Measurements from ENCODE around the gene GSTA3.

DNA sequence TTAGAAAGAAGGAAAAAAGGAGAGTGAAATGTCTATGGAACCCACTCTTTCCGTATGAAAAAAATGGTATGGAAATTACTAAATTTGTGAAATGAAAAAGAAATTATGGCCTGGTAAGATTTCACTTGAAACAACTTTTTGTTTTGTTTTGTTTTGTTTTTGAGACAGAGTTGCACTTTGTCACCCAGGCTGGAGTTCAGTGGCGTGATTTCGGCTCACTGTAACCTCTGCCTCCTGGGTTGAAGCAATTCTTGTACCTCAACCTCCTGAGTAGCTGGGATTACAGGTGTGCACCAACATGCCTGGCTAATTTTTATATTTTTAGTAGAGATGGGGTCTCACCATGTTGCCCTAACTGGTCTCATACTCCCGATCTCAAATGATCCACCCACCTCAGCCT lies 51.1 kb downstream of the GSTA3 start:
- TF ChIP-seq EZH2phosphoT487 (IDR thresholded peaks at IDR 0.05; ENCODE audit: low read length) = no peak
- TF ChIP-seq, protein P1, sequence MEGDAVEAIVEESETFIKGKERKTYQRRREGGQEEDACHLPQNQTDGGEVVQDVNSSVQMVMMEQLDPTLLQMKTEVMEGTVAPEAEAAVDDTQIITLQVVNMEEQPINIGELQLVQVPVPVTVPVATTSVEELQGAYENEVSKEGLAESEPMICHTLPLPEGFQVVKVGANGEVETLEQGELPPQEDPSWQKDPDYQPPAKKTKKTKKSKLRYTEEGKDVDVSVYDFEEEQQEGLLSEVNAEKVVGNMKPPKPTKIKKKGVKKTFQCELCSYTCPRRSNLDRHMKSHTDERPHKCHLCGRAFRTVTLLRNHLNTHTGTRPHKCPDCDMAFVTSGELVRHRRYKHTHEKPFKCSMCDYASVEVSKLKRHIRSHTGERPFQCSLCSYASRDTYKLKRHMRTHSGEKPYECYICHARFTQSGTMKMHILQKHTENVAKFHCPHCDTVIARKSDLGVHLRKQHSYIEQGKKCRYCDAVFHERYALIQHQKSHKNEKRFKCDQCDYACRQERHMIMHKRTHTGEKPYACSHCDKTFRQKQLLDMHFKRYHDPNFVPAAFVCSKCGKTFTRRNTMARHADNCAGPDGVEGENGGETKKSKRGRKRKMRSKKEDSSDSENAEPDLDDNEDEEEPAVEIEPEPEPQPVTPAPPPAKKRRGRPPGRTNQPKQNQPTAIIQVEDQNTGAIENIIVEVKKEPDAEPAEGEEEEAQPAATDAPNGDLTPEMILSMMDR (IDR thresholded peaks at IDR 0.05; ENCODE audit: low read length) = no peak
- TF ChIP-seq EZH2 (optimal IDR thresholded peaks at IDR 0.05; ENCODE audit: low read depth, low read length) = no peak

Measured in MM.1S (cell line).